ENCODE data around the gene RFX5.

- TF ChIP-seq ZBTB33 (IDR thresholded peaks at IDR 0.05; ENCODE audit: extremely low read depth, insufficient replicate concordance, low read length) (no peak), ELF1 (IDR thresholded peaks at IDR 0.05; ENCODE audit: borderline replicate concordance, low read depth) (no peak), EZH2 (IDR thresholded peaks at IDR 0.05) (no peak), SIN3A (IDR thresholded peaks at IDR 0.05; ENCODE audit: low read depth) (no peak), POLR2A (IDR thresholded peaks at IDR 0.05; ENCODE audit: borderline replicate concordance, extremely low read depth, insufficient read depth, insufficient read length) (peak; percentile 57), ZNF274 (IDR thresholded peaks at IDR 0.05; ENCODE audit: low read depth, low read length) (no peak)
- TF ChIP-seq, protein P1, sequence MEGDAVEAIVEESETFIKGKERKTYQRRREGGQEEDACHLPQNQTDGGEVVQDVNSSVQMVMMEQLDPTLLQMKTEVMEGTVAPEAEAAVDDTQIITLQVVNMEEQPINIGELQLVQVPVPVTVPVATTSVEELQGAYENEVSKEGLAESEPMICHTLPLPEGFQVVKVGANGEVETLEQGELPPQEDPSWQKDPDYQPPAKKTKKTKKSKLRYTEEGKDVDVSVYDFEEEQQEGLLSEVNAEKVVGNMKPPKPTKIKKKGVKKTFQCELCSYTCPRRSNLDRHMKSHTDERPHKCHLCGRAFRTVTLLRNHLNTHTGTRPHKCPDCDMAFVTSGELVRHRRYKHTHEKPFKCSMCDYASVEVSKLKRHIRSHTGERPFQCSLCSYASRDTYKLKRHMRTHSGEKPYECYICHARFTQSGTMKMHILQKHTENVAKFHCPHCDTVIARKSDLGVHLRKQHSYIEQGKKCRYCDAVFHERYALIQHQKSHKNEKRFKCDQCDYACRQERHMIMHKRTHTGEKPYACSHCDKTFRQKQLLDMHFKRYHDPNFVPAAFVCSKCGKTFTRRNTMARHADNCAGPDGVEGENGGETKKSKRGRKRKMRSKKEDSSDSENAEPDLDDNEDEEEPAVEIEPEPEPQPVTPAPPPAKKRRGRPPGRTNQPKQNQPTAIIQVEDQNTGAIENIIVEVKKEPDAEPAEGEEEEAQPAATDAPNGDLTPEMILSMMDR (IDR thresholded peaks at IDR 0.05 in 2 of 3, conservative IDR thresholded peaks at IDR 0.05 in 1 of 3; ENCODE audit: borderline replicate concordance in 1 of 3, insufficient read depth in 1 of 3, low read depth in 2 of 3, low read length in 2 of 3) = no peak
- TF ChIP-seq, protein P2, sequence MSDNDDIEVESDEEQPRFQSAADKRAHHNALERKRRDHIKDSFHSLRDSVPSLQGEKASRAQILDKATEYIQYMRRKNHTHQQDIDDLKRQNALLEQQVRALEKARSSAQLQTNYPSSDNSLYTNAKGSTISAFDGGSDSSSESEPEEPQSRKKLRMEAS (IDR thresholded peaks at IDR 0.05) = peak; percentile 89
- TF ChIP-seq, protein P3, sequence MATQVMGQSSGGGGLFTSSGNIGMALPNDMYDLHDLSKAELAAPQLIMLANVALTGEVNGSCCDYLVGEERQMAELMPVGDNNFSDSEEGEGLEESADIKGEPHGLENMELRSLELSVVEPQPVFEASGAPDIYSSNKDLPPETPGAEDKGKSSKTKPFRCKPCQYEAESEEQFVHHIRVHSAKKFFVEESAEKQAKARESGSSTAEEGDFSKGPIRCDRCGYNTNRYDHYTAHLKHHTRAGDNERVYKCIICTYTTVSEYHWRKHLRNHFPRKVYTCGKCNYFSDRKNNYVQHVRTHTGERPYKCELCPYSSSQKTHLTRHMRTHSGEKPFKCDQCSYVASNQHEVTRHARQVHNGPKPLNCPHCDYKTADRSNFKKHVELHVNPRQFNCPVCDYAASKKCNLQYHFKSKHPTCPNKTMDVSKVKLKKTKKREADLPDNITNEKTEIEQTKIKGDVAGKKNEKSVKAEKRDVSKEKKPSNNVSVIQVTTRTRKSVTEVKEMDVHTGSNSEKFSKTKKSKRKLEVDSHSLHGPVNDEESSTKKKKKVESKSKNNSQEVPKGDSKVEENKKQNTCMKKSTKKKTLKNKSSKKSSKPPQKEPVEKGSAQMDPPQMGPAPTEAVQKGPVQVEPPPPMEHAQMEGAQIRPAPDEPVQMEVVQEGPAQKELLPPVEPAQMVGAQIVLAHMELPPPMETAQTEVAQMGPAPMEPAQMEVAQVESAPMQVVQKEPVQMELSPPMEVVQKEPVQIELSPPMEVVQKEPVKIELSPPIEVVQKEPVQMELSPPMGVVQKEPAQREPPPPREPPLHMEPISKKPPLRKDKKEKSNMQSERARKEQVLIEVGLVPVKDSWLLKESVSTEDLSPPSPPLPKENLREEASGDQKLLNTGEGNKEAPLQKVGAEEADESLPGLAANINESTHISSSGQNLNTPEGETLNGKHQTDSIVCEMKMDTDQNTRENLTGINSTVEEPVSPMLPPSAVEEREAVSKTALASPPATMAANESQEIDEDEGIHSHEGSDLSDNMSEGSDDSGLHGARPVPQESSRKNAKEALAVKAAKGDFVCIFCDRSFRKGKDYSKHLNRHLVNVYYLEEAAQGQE (IDR thresholded peaks at IDR 0.05; ENCODE audit: low read depth) = no peak
Observed at GRCh38 chr1:151346769-151347522, at the start of gene RFX5.

Measured in HCT116 (cell line).